ENCODE data around the gene MEP1B. TPM values are rescaled to one million over a fixed set of nuclear protein-coding genes. Genes with fewer than 3 reads are reported as not detected.

The MEP1B gene
- total RNA-seq (not detected), polyA plus RNA-seq (not detected)

DNA sequence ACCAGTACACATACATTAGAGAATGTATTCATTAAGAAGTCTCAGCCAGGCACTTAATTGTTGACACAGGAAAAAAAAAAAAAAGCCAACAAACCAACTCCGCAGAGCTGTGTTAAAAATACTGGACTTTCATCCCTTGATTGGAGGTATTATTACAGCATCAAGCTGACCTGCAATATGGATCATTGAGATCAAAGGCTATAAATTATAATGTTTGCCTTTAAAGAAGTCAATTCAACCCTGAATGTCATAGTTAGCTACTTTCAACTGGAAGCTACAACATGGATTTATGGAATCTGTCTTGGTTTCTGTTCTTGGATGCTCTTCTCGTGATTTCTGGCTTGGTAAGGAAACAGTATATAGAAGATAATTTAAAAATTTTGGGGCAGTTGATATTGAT lies at the start of gene MEP1B:
Gene MEP1B (plus strand): TSS at position 250 of the 400 bp plus-strand sequence. CDS start 32 bp downstream, at position 282.
- H3K4me3 Mint-ChIP-seq = no peak within 1 kb of the TSS
- H3K27ac ChIP-seq (ENCODE audit: low read depth, low read length) = no peak within 1 kb of the TSS
- no peak within 1 kb of the TSS for H3K27ac Mint-ChIP-seq
- H3K27me3 ChIP-seq (ENCODE audit: insufficient read depth, low read length) = no peaks in the 10 kb centered on the region
- peaks cover 14 to 20% of the 10 kb centered on the region in 2 donors for H3K27me3 Mint-ChIP-seq
- no peaks in the 10 kb centered on the region for H3K36me3 ChIP-seq (ENCODE audit: insufficient read depth, low read length)
- ChIA-PET POLR2A (ENCODE audit: partially characterized antibody) (no interaction called here), CTCF (ENCODE audit: partially characterized antibody) (no interaction called here)
- H3K9me3 Mint-ChIP-seq = peaks cover 0 to 21% (median 8%) of the 10 kb centered on the region in 8 donors
- intact Hi-C loops (cut with micrococcal nuclease) = no loop called here
- H3K4me1 Mint-ChIP-seq = no peaks in the 10 kb centered on the region
- H3K4me1 ChIP-seq (ENCODE audit: insufficient read depth, low read length) = no peaks in the 10 kb centered on the region
- H3K4me3 ChIP-seq (ENCODE audit: low read length in 2 of 2) = no peak within 1 kb of the TSS
- no peaks in the 10 kb centered on the region for H3K9me3 ChIP-seq (ENCODE audit: control insufficient read depth in 1 of 2, low read length in 2 of 2)
- no peak for DNase-seq
- H3K36me3 Mint-ChIP-seq = no peaks in the 10 kb centered on the region

DNA sequence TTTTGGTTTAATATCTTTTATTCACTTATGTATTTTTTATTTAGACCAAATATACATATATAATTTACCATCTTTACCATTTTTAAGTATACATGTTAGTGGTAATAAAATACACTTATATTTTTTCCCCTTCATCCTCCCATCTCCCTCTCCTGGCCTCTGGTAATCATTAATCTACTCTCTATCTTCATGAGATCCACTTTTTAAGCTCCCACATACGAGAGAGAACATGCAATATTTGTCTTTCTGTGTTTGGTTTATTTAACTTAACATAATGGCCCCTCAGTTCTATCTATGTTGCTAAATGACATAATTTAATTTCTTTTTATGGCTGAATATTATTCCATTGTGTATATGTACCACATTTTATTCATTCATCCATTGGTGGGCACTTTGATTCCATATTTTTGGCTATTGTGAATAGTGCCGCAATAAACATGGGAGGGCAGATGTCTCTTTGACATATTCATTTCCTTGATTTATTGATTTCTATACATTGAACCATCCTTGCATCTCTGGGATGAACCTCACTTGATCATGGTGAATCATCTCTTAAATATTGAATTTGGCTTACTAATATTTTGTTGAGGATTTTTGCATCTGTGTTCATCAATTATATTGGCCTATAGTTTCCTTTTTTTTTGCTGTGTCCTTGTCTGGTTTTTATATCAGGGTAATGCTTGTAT lies 41.5 kb upstream of the MEP1B start:
- ChIA-PET POLR2A (ENCODE audit: partially characterized antibody) (no interaction called here), CTCF (ENCODE audit: partially characterized antibody) (interaction anchor here (0.7 to 1.3 kb wide), 2 partner anchors 9 to 404 kb away, joined by 3 read pairs; no protein-coding TSS in a partner anchor)
- no peaks in the 10 kb centered on the region for H3K36me3 Mint-ChIP-seq
- H3K9me3 Mint-ChIP-seq = peaks cover 0 to 6% (median 0%) of the 10 kb centered on the region in 8 donors
- H3K27ac Mint-ChIP-seq = no peak overlapping the region
- H3K27me3 Mint-ChIP-seq = peaks cover 0 to 1% of the 10 kb centered on the region in 2 donors
- intact Hi-C loops (cut with micrococcal nuclease) = no loop called here
- H3K4me1 Mint-ChIP-seq = peaks cover 0 to 3% (median 0%) of the 10 kb centered on the region in 4 donors
- H3K4me3 Mint-ChIP-seq = no peak overlapping the region
- Histone ChIP-seq H3K27ac (ENCODE audit: low read depth, low read length) (no peak overlapping the region), H3K9me3 (ENCODE audit: control insufficient read depth in 1 of 2, low read length in 2 of 2) (no peaks in the 10 kb centered on the region), H3K4me3 (ENCODE audit: low read length in 2 of 2) (no peak overlapping the region), H3K27me3 (ENCODE audit: insufficient read depth, low read length) (no peaks in the 10 kb centered on the region), H3K36me3 (ENCODE audit: insufficient read depth, low read length) (no peaks in the 10 kb centered on the region), H3K4me1 (ENCODE audit: insufficient read depth, low read length) (no peaks in the 10 kb centered on the region)
- no peak for DNase-seq

DNA sequence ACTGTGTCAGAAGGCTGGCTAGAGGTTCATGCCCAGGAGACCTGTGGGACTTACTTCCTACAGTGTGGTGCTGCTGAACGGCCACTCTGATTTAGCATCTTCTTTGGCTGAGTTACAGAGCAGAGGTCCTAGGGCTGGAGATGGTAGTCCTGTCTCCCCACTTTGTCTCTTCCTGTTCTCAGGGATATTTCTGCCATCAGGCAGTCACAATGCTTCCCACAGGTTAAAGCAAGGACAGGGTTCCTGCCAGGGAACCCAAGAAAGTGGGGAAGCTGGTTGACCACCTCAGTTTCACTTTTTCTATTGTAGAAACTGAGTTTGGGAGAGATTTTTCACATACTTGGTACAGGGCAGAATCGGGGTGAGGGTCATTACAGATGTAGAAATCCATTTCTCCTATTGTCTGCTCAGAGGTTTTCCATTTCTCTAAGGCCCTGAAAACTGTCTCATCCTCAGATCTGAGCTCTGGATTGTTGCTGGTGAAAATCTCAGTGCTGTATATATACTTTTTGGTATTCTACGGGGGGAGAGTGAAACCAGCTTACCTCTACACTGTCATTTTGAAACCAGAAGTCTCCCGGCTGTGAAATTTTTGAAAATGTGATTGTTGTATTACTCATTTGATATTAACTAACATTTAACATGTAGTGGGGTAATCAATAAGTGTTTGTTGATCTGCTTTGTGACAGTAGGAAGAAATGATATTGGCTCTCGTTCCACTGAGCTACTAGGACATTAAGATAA lies 37.0 kb upstream of the MEP1B start:
- Mint-ChIP-seq H3K36me3 (no peaks in the 10 kb centered on the region), H3K4me1 (peaks cover 1 to 4% (median 1%) of the 10 kb centered on the region in 4 donors), H3K27ac (peak overlapping the region in 1 of 7 donors; percentile 12), H3K9me3 (peaks cover 0 to 6% (median 0%) of the 10 kb centered on the region in 8 donors), H3K27me3 (peaks cover 1 to 2% of the 10 kb centered on the region in 2 donors), H3K4me3 (no peak overlapping the region)
- peaks cover 1% of the 10 kb centered on the region for H3K4me1 ChIP-seq (ENCODE audit: insufficient read depth, low read length)
- ChIA-PET POLR2A (ENCODE audit: partially characterized antibody) (no interaction called here), CTCF (ENCODE audit: partially characterized antibody) (interaction anchor here (0.7 to 1.3 kb wide), 4 partner anchors 137 to 402 kb away, joined by 3 to 5 read pairs (median 4); no protein-coding TSS in a partner anchor)
- DNase-seq = no peak
- no peak overlapping the region for H3K27ac ChIP-seq (ENCODE audit: low read depth, low read length)
- H3K36me3 ChIP-seq (ENCODE audit: insufficient read depth, low read length) = no peaks in the 10 kb centered on the region
- no peak overlapping the region for H3K4me3 ChIP-seq (ENCODE audit: low read length in 2 of 2)
- intact Hi-C loops (cut with micrococcal nuclease) = no loop called here
- no peaks in the 10 kb centered on the region for H3K9me3 ChIP-seq (ENCODE audit: control insufficient read depth in 1 of 2, low read length in 2 of 2)
- H3K27me3 ChIP-seq (ENCODE audit: insufficient read depth, low read length) = no peaks in the 10 kb centered on the region

DNA sequence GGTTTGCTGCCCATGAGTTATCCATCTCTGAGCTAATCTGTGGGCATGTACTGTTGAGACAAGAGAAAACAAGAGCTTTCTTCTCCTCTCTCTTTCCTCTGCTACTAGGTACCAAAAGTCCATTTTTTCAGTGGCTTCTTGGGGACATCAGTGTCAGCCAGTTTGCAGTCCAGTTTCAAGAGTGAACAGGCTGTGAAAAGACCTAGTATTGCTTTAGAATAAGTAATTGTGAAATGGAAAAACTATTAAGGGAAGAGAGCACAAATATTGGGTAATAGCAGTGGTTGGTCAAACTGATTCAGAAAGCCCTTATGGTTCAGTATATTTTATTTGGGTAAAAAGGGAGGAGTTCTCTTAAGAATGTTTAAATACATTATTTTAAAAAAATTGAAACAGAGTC lies 33.0 kb upstream of the MEP1B start:
- POLR2A ChIA-PET (ENCODE audit: partially characterized antibody) = no interaction called here
- H3K36me3 ChIP-seq (ENCODE audit: insufficient read depth, low read length) = no peaks in the 10 kb centered on the region
- intact Hi-C loops (cut with micrococcal nuclease) = no loop called here

DNA sequence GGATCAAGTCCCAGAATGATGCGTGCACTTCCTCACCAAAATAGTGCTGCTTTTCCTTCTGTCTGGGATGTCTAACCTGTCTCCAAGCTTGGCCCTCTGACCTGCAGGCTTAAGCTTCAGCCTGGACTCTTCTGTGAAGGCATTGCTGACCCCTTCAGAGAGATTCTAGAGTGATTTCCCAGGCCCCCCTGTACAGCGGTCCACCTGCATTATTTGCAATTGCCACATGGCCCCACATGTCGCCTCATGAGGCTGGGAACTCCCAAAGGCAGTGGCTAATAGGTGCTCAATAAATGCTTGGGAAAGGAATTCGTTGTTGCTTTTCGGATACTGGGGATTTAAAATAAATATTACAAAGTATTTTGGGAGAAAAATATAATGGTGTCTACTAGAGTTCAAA lies 32.3 kb upstream of the MEP1B start:
- no peaks in the 10 kb centered on the region for H3K36me3 Mint-ChIP-seq
- DNase-seq = no peak
- Histone ChIP-seq H3K4me1 (ENCODE audit: insufficient read depth, low read length) (peaks cover 10% of the 10 kb centered on the region), H3K27me3 (ENCODE audit: insufficient read depth, low read length) (no peaks in the 10 kb centered on the region), H3K9me3 (ENCODE audit: control insufficient read depth in 1 of 2, low read length in 2 of 2) (no peaks in the 10 kb centered on the region), H3K36me3 (ENCODE audit: insufficient read depth, low read length) (no peaks in the 10 kb centered on the region), H3K27ac (ENCODE audit: low read depth, low read length) (no peak overlapping the region), H3K4me3 (ENCODE audit: low read length in 2 of 2) (no peak overlapping the region)
- H3K27ac Mint-ChIP-seq = no peak overlapping the region
- peaks cover 0 to 1% (median 0%) of the 10 kb centered on the region in 8 donors for H3K9me3 Mint-ChIP-seq
- peaks cover 4 to 7% (median 5%) of the 10 kb centered on the region in 4 donors for H3K4me1 Mint-ChIP-seq
- POLR2A ChIA-PET (ENCODE audit: partially characterized antibody) = interaction anchor here (1.0 to 1.1 kb wide), 2 partner anchors 392 to 395 kb away, joined by 3 to 5 read pairs; no protein-coding TSS in a partner anchor
- CTCF ChIA-PET (ENCODE audit: partially characterized antibody) = interaction anchor here (0.5 to 9.5 kb wide), 24 partner anchors 9 to 601 kb away, joined by 3 to 216 read pairs (median 3); partner anchors contain the start of gene GAREM1
- intact Hi-C loops (cut with micrococcal nuclease) = no loop called here
- H3K4me3 Mint-ChIP-seq = peak overlapping the region in 4 of 8 donors; percentile 73 to 87 (median 81)
- H3K27me3 Mint-ChIP-seq = peaks cover 4% of the 10 kb centered on the region in 2 donors

More for the DNA sequence above, 33.0 kb upstream of the MEP1B start:
- Histone ChIP-seq H3K4me1 (ENCODE audit: insufficient read depth, low read length) (peaks cover 10% of the 10 kb centered on the region), H3K27ac (ENCODE audit: low read depth, low read length) (no peak overlapping the region), H3K27me3 (ENCODE audit: insufficient read depth, low read length) (no peaks in the 10 kb centered on the region), H3K4me3 (ENCODE audit: low read length in 2 of 2) (no peak overlapping the region), H3K9me3 (ENCODE audit: control insufficient read depth in 1 of 2, low read length in 2 of 2) (no peaks in the 10 kb centered on the region)
- peaks cover 4% of the 10 kb centered on the region in 2 donors for H3K27me3 Mint-ChIP-seq
- CTCF ChIA-PET (ENCODE audit: partially characterized antibody) = interaction anchor here (1.2 to 9.5 kb wide), 5 partner anchors 10 to 600 kb away, joined by 3 to 216 read pairs (median 7); no protein-coding TSS in a partner anchor
- no peak overlapping the region for H3K27ac Mint-ChIP-seq
- peaks cover 0 to 1% (median 0%) of the 10 kb centered on the region in 8 donors for H3K9me3 Mint-ChIP-seq
- no peak for DNase-seq
- H3K4me1 Mint-ChIP-seq = peaks cover 4 to 7% (median 5%) of the 10 kb centered on the region in 4 donors
- H3K36me3 Mint-ChIP-seq = no peaks in the 10 kb centered on the region
- H3K4me3 Mint-ChIP-seq = no peak overlapping the region

DNA sequence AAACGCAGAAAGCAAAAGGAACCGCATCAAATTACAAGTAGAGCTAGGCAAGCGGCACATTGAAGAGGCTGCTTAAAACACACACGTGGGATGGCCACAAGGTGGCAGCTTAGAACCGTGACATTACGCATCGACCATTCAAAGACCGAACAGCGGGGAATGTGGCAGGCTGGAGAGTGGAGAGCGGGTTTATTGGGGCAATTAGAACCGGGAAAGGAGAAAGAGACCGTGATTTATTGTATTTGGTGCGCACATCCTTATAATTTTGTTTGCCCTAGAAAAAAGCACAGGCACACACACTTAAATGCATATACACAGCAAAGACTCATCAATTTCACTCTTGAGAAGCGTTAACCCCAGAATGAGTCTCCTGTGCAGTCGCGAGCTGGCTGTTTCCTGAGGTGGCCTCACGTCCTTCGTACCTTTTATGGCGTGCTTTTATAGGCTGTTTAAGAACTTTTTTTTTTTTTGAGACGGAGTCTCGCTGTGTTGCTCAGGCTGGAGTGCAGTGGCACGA lies 31.7 kb upstream of the MEP1B start:
- peak; percentile 68 to 74 (median 72) for DNase-seq
- Histone ChIP-seq H3K27me3 (ENCODE audit: insufficient read depth, low read length) (no peaks in the 10 kb centered on the region), H3K4me1 (ENCODE audit: insufficient read depth, low read length) (peaks cover 10% of the 10 kb centered on the region), H3K27ac (ENCODE audit: low read depth, low read length) (no peak overlapping the region), H3K4me3 (ENCODE audit: low read length in 2 of 2) (peak overlapping the region in 1 of 2 donors; percentile 13), H3K9me3 (ENCODE audit: control insufficient read depth in 1 of 2, low read length in 2 of 2) (no peaks in the 10 kb centered on the region), H3K36me3 (ENCODE audit: insufficient read depth, low read length) (no peaks in the 10 kb centered on the region)
- ChIA-PET POLR2A (ENCODE audit: partially characterized antibody) (interaction anchor here (1.0 to 1.1 kb wide), 3 partner anchors 139 to 394 kb away, joined by 3 to 5 read pairs (median 4); partner anchors contain the start of gene RNF125), CTCF (ENCODE audit: partially characterized antibody) (interaction anchor here (0.5 to 9.5 kb wide), 27 partner anchors 9 to 601 kb away, joined by 3 to 216 read pairs (median 3); partner anchors contain the start of gene GAREM1)
- intact Hi-C loops (cut with micrococcal nuclease) = loop anchor here (1.0 kb wide), 1 partner anchor 394 kb away; no protein-coding TSS in a partner anchor
- peak overlapping the region; percentile 50 to 87 (median 76) for H3K4me3 Mint-ChIP-seq
- H3K36me3 Mint-ChIP-seq = no peaks in the 10 kb centered on the region
- peaks cover 4% of the 10 kb centered on the region in 2 donors for H3K27me3 Mint-ChIP-seq
- H3K4me1 Mint-ChIP-seq = peaks cover 4 to 6% (median 5%) of the 10 kb centered on the region in 4 donors
- H3K9me3 Mint-ChIP-seq = peaks cover 0 to 1% (median 0%) of the 10 kb centered on the region in 8 donors
- H3K27ac Mint-ChIP-seq = peak overlapping the region in 4 of 7 donors; percentile 1 to 14 (median 3)

Measured in CD4-positive, alpha-beta memory T cell (primary cell).